KG1 (cell line): Measurements from ENCODE around the gene FOXO4.

Experiments used
- DNase-seq: peaks from one replicate; lab custom pipeline; 2025; lab: John Stamatoyannopoulos, UW

FOXO4 gene

DNA sequence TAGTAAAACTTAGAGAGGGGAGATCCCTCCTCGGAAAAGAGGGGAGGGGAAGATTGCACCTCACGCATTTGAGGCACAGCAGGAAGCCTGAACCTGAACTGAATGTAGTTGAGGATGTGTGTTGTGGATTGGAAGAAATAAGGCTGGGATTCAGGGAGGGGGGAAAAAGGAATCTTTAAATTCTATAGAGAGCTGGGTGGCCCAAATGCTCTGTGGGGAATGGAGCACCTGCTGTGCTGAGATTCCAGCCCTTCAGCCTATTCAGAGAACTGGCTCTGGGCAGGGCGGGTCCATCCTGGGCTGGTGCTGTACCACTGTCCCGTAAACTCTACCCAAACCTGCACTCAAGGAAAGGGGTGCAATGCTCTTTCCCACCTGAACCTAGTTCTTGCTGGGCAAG, 4.1 kb downstream of the FOXO4 start:
- DNase-seq, result no peak

GRCh38 chrX:71100581-71101505, 5.2 kb downstream of the FOXO4 start:
- DNase-seq, result no peak

DNA sequence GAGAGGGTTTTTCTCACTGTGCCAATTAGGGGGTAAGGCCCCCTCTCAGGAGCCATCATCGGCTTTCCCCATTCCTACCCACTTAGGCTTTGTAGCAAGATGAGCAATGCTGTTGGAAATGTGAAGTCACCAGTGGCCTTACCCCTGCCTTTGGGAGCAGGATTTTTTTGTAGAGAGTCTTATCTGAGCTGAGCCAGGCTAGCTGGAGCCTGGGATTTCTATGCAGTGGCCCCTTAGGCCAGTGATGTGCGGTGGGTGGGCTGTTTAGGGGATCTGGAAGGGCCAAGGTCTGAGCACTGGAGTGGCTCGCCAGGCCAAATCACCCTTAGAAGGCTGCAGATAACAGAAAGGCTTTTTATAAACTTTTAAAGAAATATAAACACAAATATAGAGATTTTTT, 6.6 kb downstream of the FOXO4 start:
- DNase-seq, result no peak

DNA sequence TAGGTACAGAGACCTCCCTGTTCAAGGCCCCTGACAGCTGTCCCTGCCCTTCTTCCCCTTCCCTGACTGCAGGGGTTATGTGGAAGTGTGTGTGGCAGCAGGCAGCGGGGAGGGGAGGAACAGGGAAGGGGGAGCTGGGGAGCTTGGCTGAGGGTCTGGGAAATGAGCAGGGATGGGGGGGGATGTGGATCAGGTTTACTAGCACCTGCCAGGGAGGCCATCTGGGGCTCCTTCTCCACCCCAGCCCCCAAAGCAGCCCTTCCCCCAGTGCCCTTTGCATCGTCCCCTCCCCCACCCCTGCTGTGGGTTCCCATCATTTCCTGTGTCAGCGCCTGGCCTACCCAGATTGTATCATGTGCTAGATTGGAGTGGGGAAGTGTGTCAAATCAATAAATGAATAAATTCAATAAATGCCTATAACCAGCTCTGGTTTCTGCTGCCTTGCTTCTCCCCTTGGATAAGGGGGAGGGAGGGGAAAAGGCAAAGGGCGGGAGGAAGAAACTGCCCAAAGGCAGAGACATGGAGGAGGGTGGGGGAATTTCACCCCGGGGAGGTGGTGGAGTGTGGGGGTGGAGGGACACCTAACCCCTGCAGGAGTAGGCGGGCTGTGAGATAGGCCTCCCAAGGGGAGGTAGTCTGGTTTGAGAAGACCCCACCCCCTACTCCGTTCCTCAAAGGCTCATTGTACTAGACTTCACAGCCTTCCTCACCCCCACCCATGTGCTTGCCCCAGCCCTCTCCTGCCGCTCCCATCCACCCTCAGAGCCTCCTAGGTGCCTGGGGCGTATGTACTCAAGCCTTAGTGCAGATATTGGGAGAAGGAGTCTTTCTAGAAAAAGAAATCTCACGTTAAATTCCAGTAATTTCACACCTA, 7.7 kb downstream of the FOXO4 start:
- DNase-seq, result peak; percentile 15

DNA sequence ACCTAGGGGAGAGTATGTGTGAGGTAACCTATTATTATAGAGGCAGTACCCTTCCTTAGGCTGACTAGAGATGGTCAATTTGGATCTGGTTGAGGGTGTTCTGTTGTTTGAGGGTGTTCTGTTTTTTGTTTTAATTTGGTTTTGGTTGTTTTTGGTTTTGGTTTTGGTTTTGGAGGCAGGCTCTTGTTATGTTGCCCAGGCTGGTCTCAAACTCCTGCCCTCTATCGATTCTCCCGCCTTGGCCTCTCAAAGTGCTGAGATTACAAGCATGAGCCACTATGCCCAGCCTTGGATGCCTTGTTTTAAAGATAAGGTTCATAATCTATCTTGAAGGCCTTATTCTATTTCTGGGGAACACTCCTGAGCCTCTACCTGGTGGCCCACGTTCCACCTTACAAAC, 10.0 kb downstream of the FOXO4 start:
- no peak for DNase-seq

- DNase-seq, result no peak
Measured at GRCh38 chrX:71106427-71106826, 10.8 kb downstream of the FOXO4 start, which contains the start of gene CXorf65. Gene CXorf65 (minus strand): TSS chrX:71106740. CDS start chrX:71106556, 184 bp downstream.

- DNase-seq, result no peak
Measured at GRCh38 chrX:71107245-71107644, 11.6 kb downstream of the FOXO4 start.

DNA sequence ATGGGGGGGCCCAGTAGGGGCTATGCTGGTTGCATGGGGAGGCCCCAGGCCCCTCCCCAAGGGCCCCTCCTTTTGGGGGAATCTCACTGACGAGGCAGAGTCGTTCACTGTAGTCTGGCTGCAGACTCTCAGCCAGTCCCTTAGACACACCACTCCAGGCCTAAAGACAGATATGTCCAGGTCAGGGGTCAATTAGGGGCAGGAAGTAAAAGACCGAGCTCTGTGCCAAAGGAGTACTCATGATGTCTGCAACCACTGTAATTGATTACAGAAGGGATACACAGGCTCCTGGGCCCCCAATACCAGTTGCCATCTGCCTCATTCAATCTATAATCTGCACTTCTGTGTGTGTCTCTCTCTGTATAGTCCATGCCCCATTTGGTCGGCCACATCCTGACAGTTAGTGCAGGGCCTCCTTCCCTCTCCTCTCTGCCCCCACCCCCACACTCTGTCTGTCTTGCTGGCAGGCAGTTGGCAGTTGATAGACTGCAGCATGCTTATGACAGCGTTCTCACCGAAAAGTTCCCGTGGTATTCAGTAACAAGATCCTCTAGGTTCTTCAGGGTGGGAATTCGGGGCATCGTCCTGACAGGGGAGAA, 12.2 kb downstream of the FOXO4 start:
- DNase-seq, result peak; percentile 9

GRCh38 chrX:71109051-71109450, 13.4 kb downstream of the FOXO4 start:
- DNase-seq, result no peak

- DNase-seq, result peak; percentile 4
Measured at GRCh38 chrX:71111141-71111843, 15.6 kb downstream of the FOXO4 start, which contains the start of gene IL2RG. Gene IL2RG (minus strand): TSS chrX:71111577. CDS start chrX:71111539, 38 bp downstream.

GRCh38 chrX:71111921-71112431, 16.3 kb downstream of the FOXO4 start:
- DNase-seq, result peak; percentile 31

DNA sequence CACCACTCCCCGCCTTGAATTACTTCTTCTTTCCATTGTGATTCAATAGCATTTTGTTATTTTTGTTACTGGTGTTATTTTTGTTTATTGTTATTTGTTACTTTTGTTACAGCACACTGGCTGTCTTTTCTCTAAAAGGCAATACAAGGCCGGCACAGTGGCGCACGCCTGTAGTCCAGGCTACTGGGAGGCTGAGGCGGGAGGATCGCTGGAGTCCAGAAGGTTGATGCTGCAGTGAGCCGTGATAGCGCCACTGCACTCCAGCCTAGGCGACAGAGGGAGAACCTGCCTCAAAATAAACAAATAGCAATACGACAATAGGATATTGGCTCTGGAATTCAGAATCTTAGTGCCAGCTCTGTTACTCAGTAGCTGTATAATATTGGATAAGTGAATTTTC, 21.7 kb downstream of the FOXO4 start:
- no peak for DNase-seq

- peak; percentile 17 for DNase-seq
Measured at GRCh38 chrX:71118032-71118984, 22.7 kb downstream of the FOXO4 start, which contains the start of gene MED12. Gene MED12 (plus strand): TSS chrX:71118596. CDS start chrX:71118755, 159 bp downstream.

DNA sequence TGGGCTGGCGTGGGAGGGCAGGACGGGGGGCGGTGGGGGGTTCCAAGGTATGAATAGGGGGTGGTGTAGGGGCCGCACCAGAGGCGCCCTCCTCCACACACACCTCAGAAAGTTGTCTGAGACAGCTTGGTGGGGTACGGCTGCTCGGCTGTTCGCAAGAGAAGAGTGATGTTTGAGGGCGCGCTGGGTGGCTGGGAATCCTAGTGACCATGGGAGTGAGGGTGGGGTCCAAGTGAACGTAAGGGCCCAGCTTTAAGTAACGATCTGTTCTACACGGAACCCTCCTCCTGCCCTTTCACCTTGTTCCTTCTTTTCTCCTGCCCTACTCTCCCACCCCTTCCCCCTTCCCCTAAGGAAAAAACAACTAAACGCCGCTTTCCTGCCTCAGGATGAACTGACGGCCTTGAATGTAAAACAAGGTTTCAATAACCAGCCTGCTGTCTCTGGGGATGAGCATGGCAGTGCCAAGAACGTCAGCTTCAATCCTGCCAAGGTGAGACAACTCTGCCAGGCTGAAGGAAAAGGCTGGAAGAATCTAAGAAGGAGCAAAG, 23.4 kb downstream of the FOXO4 start:
- no peak for DNase-seq

DNA sequence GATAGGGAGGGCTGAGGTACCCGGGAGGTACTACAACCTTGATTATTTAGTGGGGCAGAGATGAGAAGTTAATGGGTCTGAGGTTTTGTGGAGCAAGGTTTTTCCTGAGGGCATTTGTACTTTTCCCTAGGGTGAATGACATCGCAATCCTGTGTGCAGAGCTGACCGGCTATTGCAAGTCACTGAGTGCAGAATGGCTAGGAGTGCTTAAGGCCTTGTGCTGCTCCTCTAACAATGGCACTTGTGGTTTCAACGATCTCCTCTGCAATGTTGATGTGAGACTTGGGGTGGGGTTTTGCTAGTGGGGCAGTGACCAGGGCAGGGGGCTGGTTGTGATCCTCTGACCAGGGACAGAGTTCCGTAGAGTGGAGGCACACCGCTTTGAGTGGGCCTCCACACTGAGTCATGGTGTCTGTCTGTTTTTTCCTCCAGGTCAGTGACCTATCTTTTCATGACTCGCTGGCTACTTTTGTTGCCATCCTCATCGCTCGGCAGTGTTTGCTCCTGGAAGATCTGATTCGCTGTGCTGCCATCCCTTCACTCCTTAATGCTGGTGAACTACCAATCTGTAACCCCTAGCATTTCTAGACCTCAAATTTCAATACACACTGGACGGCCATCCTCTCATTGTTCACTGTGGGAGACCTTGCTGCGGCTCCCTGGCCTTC, 32.6 kb downstream of the FOXO4 start:
- no peak for DNase-seq

GRCh38 chrX:71128915-71129765, 33.5 kb downstream of the FOXO4 start:
- DNase-seq, result peak; percentile 2

DNA sequence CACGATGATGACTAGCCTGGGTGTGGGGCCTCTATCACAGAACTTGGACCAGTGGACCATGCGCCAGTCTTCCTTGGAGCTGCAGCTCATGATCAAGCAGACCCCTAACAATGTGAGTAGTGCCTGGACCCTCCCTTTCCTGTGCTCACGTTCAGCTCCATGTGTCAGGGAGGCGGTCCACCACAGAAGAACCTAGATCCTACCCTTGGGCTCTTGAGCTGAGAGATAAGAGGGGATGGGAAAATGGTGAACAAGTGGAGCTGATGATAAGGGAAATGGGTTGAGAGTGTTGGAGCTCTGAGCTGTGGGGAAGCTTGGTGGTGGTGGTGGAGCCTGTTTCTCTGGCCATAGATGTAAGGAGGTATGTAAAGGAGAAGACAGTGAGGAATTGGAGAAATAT, 35.9 kb downstream of the FOXO4 start:
- DNase-seq, result no peak

DNA sequence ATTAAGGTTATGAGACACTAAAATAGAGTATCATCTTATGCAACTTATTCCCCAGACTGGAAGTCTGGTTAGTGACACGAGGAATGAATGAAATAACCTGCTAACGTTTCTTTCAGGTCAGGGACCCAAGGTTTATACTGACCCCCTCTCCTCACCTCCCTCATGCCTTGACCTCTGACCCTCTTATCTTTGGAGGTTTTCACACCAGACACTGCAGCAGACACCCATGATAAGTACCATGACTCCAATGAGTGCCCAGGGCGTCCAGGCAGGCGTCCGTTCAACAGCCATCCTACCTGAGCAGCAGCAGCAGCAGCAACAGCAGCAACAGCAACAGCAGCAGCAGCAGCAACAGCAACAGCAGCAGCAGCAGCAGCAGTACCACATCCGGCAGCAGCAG, 44.8 kb downstream of the FOXO4 start:
- no peak for DNase-seq
